Measurements from ENCODE around the gene FIBCD1.

Gene FIBCD1

GRCh38 chr9:130933114-130934046 lies 5.7 kb downstream of the FIBCD1 start:
- no peak for TF ChIP-seq PAX5 (IDR thresholded peaks at IDR 0.05; ENCODE audit: insufficient read depth, low read length, severe bottlenecking)
- no peak for TF ChIP-seq POLR2AphosphoS5 (IDR thresholded peaks at IDR 0.05; ENCODE audit: low read depth, low read length)
- no peak for TF ChIP-seq TAF1 (IDR thresholded peaks at IDR 0.05; ENCODE audit: low read depth, low read length)
- no peak for TF ChIP-seq SPI1 (IDR thresholded peaks at IDR 0.05; ENCODE audit: low read depth, low read length)
- TF ChIP-seq POU2F2 (IDR thresholded peaks at IDR 0.05; ENCODE audit: low read depth, low read length) = no peak
- TF ChIP-seq POLR2A (IDR thresholded peaks at IDR 0.05; ENCODE audit: low read depth, low read length) = no peak
- FAIRE-seq (no peak), DNase-seq (ENCODE audit: insufficient read length, low spot score) (no peak)

DNA sequence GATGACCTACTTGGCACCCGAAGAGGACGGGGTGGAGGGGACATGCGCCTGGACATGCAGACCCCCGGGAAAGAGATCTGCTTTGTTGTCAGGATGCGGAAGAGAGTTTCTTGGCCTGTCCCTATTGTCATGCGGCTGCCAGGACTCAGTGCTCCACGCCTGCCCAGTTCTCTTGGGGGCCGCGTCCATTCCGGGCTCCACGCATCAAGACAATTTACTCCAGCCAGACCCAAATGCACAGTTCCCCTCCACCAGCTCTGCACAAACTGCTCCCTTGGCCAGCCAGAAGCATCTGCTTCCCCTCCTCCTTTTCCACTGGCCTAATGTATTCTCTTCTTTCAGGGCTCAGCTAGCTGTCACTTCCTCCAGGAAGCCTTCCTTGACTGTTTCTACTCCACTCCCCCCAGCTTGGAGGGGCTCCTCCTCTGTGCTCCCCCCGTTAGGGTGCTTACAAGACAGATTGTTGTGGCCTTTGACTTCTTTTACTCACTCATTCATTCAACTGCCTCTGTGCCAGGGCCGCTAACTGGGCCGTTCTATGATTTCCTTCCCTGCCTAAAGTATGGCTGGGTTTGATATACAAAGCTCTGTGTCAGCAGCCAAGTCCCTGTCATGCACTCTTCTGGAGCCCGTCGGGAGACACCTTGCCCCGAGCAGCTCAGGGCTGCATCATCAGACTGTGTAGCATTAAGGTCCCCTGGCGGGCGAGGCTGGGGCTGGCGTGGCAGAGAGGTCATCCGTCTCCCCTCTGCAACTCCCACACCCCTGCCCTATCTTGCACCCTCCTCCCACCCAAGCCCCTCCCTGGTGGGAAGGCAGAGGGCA lies 6.6 kb downstream of the FIBCD1 start:
- FAIRE-seq (no peak), DNase-seq (ENCODE audit: insufficient read length, low spot score) (no peak)
- TF ChIP-seq POU2F2 (IDR thresholded peaks at IDR 0.05; ENCODE audit: low read depth, low read length) (no peak), TAF1 (IDR thresholded peaks at IDR 0.05; ENCODE audit: low read depth, low read length) (no peak), PAX5 (IDR thresholded peaks at IDR 0.05; ENCODE audit: insufficient read depth, low read length, severe bottlenecking) (no peak), SPI1 (IDR thresholded peaks at IDR 0.05; ENCODE audit: low read depth, low read length) (no peak), POLR2AphosphoS5 (IDR thresholded peaks at IDR 0.05; ENCODE audit: low read depth, low read length) (no peak), POLR2A (IDR thresholded peaks at IDR 0.05; ENCODE audit: low read depth, low read length) (no peak)

DNA sequence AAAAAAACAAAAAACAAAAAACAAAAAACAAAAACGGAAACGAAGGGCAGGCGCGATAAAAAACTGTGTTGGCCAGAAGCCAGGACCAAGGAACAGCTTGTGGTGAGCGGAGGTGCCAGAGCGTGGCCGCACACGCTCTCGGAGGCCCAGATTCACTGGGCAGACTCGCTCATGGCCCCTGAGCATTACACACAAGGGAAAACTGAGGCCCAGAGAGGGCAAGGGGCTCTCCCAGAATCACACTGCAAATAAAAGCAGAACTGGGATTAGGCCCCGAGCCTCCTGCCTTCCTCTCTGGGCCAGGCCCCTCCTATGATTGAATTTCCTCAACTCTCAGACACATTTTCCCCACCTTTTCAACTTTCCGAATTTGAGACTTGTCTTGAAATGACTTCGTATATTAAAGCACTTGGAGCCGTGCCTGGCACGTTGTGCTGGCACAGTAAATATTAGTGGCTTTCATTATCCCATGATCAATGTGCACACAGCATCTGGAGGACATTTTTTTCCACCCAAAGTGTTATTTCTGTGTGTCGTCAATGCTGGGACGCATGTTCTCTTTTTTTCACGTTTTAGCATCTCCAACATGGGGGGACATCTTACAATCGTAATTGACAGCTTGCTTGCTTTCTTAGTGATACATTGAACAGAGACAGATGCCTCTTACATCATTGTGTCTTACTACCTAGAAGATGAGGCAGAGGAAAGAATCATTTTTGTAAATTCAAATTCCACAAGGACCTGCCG lies 7.4 kb downstream of the FIBCD1 start:
- FAIRE-seq (no peak), DNase-seq (ENCODE audit: insufficient read length, low spot score) (peak; percentile 64)
- peak; percentile 91 for TF ChIP-seq PAX5 (IDR thresholded peaks at IDR 0.05; ENCODE audit: insufficient read depth, low read length, severe bottlenecking)
- TF ChIP-seq SPI1 (IDR thresholded peaks at IDR 0.05; ENCODE audit: low read depth, low read length) = peak; percentile 91
- no peak for TF ChIP-seq POLR2AphosphoS5 (IDR thresholded peaks at IDR 0.05; ENCODE audit: low read depth, low read length)
- no peak for TF ChIP-seq POLR2A (IDR thresholded peaks at IDR 0.05; ENCODE audit: low read depth, low read length)
- TF ChIP-seq POU2F2 (IDR thresholded peaks at IDR 0.05; ENCODE audit: low read depth, low read length) = no peak
- no peak for TF ChIP-seq TAF1 (IDR thresholded peaks at IDR 0.05; ENCODE audit: low read depth, low read length)

DNA sequence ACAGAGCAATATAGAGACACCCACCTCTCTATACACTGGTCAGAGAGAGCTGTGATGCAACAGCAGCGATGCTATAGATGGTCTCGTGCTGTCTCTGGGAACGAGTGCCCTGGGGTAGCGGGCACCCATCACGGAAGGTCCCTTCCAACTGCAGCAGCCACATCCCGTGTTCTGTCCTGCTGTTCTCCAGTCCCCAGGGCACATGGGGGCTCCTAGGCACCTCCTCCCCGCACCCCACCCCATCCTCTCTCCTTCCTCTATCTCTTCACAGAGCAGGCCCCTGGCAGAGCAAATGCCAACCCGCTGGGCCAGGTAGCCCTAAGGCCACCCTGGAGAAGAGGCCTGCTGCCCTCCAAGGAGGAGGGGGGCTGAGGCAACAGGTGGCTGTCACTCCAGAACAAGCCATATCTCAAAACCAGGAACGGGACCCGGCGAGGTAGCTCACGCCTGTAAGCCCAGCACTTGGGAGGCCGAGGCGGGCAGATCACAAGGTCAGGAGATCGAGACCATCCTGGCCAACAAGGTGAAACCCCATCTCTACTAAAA lies 8.2 kb downstream of the FIBCD1 start:
- no peak for TF ChIP-seq SPI1 (IDR thresholded peaks at IDR 0.05; ENCODE audit: low read depth, low read length)
- TF ChIP-seq TAF1 (IDR thresholded peaks at IDR 0.05; ENCODE audit: low read depth, low read length) = no peak
- TF ChIP-seq POLR2A (IDR thresholded peaks at IDR 0.05; ENCODE audit: low read depth, low read length) = no peak
- no peak for TF ChIP-seq POLR2AphosphoS5 (IDR thresholded peaks at IDR 0.05; ENCODE audit: low read depth, low read length)
- TF ChIP-seq POU2F2 (IDR thresholded peaks at IDR 0.05; ENCODE audit: low read depth, low read length) = no peak
- no peak for TF ChIP-seq PAX5 (IDR thresholded peaks at IDR 0.05; ENCODE audit: insufficient read depth, low read length, severe bottlenecking)
- FAIRE-seq = no peak
- no peak for DNase-seq (ENCODE audit: insufficient read length, low spot score)

- no peak for DNase-seq (ENCODE audit: insufficient read length, low spot score)
- TF ChIP-seq POLR2AphosphoS5 (IDR thresholded peaks at IDR 0.05; ENCODE audit: low read depth, low read length) (no peak), POLR2A (IDR thresholded peaks at IDR 0.05; ENCODE audit: low read depth, low read length) (no peak), PAX5 (IDR thresholded peaks at IDR 0.05; ENCODE audit: insufficient read depth, low read length, severe bottlenecking) (no peak), POU2F2 (IDR thresholded peaks at IDR 0.05; ENCODE audit: low read depth, low read length) (no peak), SPI1 (IDR thresholded peaks at IDR 0.05; ENCODE audit: low read depth, low read length) (no peak), TAF1 (IDR thresholded peaks at IDR 0.05; ENCODE audit: low read depth, low read length) (no peak)
- no peak for FAIRE-seq
Observed at GRCh38 chr9:130930132-130930803, 8.8 kb downstream of the FIBCD1 start.

- no peak for FAIRE-seq
- DNase-seq (ENCODE audit: insufficient read length, low spot score) = no peak
- TF ChIP-seq PAX5 (IDR thresholded peaks at IDR 0.05; ENCODE audit: insufficient read depth, low read length, severe bottlenecking) (no peak), POU2F2 (IDR thresholded peaks at IDR 0.05; ENCODE audit: low read depth, low read length) (no peak), SPI1 (IDR thresholded peaks at IDR 0.05; ENCODE audit: low read depth, low read length) (no peak), TAF1 (IDR thresholded peaks at IDR 0.05; ENCODE audit: low read depth, low read length) (no peak), POLR2A (IDR thresholded peaks at IDR 0.05; ENCODE audit: low read depth, low read length) (no peak), POLR2AphosphoS5 (IDR thresholded peaks at IDR 0.05; ENCODE audit: low read depth, low read length) (no peak)
Observed at GRCh38 chr9:130929571-130930038, 9.4 kb downstream of the FIBCD1 start.

DNA sequence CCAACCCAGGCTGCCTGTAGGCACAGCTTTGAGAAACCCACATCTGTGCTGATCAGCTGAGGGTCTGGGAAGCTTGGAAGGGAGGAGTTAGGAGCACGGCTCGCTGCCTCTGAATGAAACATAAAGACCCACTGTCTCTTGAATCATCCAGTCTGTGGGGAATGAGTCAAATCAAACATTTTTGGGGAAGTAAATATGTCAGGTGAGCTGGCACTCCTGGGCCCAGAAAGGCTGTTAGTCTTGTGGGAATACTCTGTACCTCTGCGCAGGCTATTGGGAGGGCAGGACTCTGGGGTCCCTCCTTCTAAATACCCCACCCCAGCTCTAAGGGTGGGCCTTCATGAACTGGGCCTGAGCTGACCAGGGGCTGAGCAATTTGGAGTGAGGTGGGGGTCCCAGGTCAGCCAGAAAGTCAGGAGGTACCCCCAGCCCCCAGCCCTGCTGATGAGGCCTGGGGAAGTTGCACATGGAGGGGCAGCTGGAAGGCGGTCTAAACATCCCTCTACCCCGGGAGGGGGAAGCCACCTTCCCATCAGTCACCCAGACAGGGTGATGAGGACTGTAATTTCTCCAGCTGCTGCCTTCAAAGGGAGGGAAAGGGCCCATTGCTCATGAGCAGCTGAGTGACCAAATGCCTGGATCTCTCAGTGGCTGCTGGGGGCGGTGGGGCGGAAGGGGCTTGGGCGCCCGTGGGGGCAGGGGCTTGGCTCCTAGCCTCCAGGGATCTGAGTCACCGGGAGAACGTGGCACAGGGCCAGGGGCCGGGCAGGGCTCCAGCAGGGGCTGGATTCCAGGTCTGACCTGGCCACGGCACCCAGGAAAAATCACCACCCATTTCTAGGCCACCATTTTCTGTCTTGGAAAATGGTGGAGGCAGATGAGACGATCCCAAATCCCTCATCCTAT lies 10.8 kb downstream of the FIBCD1 start:
- no peak for TF ChIP-seq PAX5 (IDR thresholded peaks at IDR 0.05; ENCODE audit: insufficient read depth, low read length, severe bottlenecking)
- no peak for TF ChIP-seq POLR2AphosphoS5 (IDR thresholded peaks at IDR 0.05; ENCODE audit: low read depth, low read length)
- no peak for TF ChIP-seq POLR2A (IDR thresholded peaks at IDR 0.05; ENCODE audit: low read depth, low read length)
- TF ChIP-seq TAF1 (IDR thresholded peaks at IDR 0.05; ENCODE audit: low read depth, low read length) = no peak
- no peak for TF ChIP-seq POU2F2 (IDR thresholded peaks at IDR 0.05; ENCODE audit: low read depth, low read length)
- TF ChIP-seq SPI1 (IDR thresholded peaks at IDR 0.05; ENCODE audit: low read depth, low read length) = no peak
- DNase-seq (ENCODE audit: insufficient read length, low spot score) (peak; percentile 69), FAIRE-seq (no peak)
